PC-3 (cell line): Measurements from ENCODE around the gene TUT7.

Source experiments
- EZH2 ChIP-seq: fragments of 300-600 bp; sonication (generic); IDR thresholded peaks from one replicate; pipeline ENCODE4 v1.6.1; 2017; ENCODE audit warnings: antibody characterized with exemption, mild to moderate bottlenecking, low read length; ENCODE audit not compliant: unreplicated experiment
- EZH2phosphoT487 ChIP-seq: fragments of 300-600 bp; sonication (generic); IDR thresholded peaks from 2 replicates; pipeline ENCODE4 v1.6.1; 2018; ENCODE audit warnings: mild to moderate bottlenecking, antibody characterized with exemption, low read length, borderline replicate concordance
- TF ChIP-seq, protein P1 (sequence below): fragments of 300-600 bp; sonication (generic); conservative IDR thresholded peaks from 2 replicates; pipeline ENCODE4 v1.5.1; 2017; ENCODE audit warnings: antibody characterized with exemption, low read depth, mild to moderate bottlenecking, low read length

DNA sequence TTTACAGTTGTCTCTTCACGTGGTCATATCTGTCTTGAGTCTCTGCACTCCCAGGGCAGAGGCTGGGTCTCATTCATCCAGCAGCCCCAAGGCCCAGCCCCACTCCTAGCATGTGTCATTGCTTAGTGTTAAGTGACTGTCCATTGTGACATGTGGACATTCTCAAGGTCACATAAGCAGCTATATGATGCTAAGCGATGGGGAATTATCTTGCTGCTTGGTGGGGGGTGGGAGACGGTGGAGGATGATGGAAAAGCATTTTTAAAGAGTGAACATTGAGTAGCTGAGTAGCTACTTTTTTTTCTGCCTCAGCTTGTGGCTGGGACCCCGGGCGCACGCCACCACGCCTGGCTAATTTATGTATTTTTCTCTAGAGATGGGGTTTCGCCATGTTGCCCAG, 94.7 kb downstream of the TUT7 start, which contains the start of gene C9orf153:
- TF ChIP-seq, protein P1, sequence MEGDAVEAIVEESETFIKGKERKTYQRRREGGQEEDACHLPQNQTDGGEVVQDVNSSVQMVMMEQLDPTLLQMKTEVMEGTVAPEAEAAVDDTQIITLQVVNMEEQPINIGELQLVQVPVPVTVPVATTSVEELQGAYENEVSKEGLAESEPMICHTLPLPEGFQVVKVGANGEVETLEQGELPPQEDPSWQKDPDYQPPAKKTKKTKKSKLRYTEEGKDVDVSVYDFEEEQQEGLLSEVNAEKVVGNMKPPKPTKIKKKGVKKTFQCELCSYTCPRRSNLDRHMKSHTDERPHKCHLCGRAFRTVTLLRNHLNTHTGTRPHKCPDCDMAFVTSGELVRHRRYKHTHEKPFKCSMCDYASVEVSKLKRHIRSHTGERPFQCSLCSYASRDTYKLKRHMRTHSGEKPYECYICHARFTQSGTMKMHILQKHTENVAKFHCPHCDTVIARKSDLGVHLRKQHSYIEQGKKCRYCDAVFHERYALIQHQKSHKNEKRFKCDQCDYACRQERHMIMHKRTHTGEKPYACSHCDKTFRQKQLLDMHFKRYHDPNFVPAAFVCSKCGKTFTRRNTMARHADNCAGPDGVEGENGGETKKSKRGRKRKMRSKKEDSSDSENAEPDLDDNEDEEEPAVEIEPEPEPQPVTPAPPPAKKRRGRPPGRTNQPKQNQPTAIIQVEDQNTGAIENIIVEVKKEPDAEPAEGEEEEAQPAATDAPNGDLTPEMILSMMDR = no peak
- TF ChIP-seq EZH2 (no peak), EZH2phosphoT487 (no peak)
